WERI-Rb-1 (cell line): Measurements from ENCODE around the gene DCTN5.
A peak's percentile ranks its signal among the peaks of the same experiment; 100 is the strongest.

ENCODE experiments used
- DNase-seq: peaks from one replicate; pipeline ENCODE4 v3.0.0-alpha.2; 2020
- H3K27ac ChIP-seq: fragments of 250-450 bp; sonication (Bioruptor Pico); 2 replicates; pipeline ENCODE4 v1.5.1; 2020; ENCODE audit warnings: mild to moderate bottlenecking, moderate library complexity
- H3K27me3 ChIP-seq: fragments of 250-450 bp; sonication (Bioruptor Pico); 2 replicates; pipeline ENCODE4 v1.5.1; 2021; ENCODE audit warnings: mild to moderate bottlenecking, low read depth, moderate library complexity; ENCODE audit not compliant: insufficient read depth, severe bottlenecking
- H3K36me3 ChIP-seq: fragments of 250-450 bp; sonication (Bioruptor Pico); 2 replicates; pipeline ENCODE4 v1.5.1; 2020; ENCODE audit warnings: mild to moderate bottlenecking, moderate library complexity
- H3K4me3 ChIP-seq: 2 replicates; pipeline ENCODE4 v1.5.1; 2011; ENCODE audit warnings: low read depth, mild to moderate bottlenecking, control low read depth, low read length
- H3K9me3 ChIP-seq: fragments of 250-450 bp; sonication (Bioruptor Pico); 2 replicates; pipeline ENCODE4 v1.5.1; 2021; ENCODE audit warnings: mild to moderate bottlenecking, moderate library complexity; ENCODE audit not compliant: severe bottlenecking
- TF ChIP-seq, protein P1 (sequence below): IDR thresholded peaks from 2 replicates; pipeline ENCODE4 v1.5.1; 2011; ENCODE audit warnings: low read depth, mild to moderate bottlenecking, control low read depth, inconsistent platforms, low read length

DCTN5 gene

GRCh38 chr16:23692190-23692837, 51.0 kb downstream of the DCTN5 start:
- Histone ChIP-seq H3K27me3 (no peaks in the 10 kb centered on the region), H3K9me3 (no peaks in the 10 kb centered on the region), H3K27ac (no peak overlapping the region), H3K4me3 (no peak overlapping the region), H3K36me3 (peaks cover 50% of the 10 kb centered on the region)
- TF ChIP-seq, protein P1, sequence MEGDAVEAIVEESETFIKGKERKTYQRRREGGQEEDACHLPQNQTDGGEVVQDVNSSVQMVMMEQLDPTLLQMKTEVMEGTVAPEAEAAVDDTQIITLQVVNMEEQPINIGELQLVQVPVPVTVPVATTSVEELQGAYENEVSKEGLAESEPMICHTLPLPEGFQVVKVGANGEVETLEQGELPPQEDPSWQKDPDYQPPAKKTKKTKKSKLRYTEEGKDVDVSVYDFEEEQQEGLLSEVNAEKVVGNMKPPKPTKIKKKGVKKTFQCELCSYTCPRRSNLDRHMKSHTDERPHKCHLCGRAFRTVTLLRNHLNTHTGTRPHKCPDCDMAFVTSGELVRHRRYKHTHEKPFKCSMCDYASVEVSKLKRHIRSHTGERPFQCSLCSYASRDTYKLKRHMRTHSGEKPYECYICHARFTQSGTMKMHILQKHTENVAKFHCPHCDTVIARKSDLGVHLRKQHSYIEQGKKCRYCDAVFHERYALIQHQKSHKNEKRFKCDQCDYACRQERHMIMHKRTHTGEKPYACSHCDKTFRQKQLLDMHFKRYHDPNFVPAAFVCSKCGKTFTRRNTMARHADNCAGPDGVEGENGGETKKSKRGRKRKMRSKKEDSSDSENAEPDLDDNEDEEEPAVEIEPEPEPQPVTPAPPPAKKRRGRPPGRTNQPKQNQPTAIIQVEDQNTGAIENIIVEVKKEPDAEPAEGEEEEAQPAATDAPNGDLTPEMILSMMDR = no peak
- DNase-seq = no peak

DNA sequence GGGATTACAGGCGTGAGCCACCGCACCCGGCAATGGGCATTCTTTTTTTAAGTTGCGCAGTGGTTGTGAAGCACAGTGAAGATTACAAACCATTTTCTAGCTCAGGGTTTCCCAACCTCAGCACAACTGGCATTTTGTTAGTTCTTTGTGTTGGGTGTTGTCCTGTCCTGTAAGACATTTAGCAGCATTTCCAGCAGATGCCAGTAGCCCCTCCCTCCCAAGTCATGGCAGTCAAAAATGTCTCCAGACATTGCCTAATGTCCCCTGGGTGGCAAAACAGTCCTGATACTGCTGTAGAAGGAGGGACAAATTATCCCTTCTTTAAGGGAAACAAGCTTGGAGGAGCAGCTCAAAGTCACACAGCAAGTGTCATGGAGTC, 53.0 kb downstream of the DCTN5 start:
- TF ChIP-seq, protein P1 = no peak
- H3K27ac ChIP-seq = no peak overlapping the region
- no peak overlapping the region for H3K4me3 ChIP-seq

DNA sequence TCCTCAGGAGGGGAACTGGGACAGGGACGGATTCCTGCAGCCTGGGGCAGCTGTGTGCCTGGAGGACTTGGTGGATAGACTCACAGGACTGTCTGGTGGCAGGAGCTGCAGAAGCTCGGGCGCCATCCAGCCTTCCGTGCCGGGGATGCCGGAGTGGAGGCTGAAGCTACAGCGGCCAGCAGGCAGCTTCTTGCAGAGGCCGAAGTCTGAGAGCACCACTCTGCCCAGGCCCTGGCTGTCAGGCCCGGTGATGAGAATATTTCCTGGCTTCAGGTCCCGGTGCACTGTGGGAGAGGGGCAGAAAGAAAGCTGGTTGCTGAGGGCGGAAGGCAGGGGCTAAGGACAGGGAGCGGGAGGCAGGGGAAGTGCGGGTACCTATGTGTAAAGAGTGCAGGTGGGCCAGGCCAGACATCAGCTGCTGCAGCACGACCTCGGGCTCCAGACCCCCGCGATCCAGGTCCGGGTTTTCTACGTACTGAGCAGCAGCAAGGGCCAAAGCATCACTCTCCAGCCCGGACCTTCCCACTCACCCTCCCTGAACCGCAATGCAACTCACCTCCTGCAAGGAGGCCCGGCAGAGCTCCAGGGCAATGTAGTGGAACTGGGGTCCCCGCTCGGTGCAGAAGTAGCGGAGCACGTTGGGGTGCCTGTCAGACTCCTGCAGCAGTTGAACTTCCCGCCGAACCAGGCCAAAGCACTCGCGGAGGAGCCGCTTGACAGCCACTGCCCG, 53.5 kb downstream of the DCTN5 start:
- Histone ChIP-seq H3K27me3 (no peaks in the 10 kb centered on the region), H3K4me3 (no peak overlapping the region), H3K9me3 (no peaks in the 10 kb centered on the region), H3K27ac (no peak overlapping the region), H3K36me3 (peaks cover 25% of the 10 kb centered on the region)
- peak; percentile 57 for DNase-seq
- TF ChIP-seq, protein P1 = no peak

More for the DNA sequence above, 53.0 kb downstream of the DCTN5 start:
- Histone ChIP-seq H3K27me3 (no peaks in the 10 kb centered on the region), H3K36me3 (peaks cover 31% of the 10 kb centered on the region), H3K9me3 (no peaks in the 10 kb centered on the region)
- no peak for DNase-seq

GRCh38 chr16:23695756-23696155, 54.5 kb downstream of the DCTN5 start:
- DNase-seq = no peak
- H3K4me3 ChIP-seq = no peak overlapping the region
- no peaks in the 10 kb centered on the region for H3K27me3 ChIP-seq
- H3K9me3 ChIP-seq = no peaks in the 10 kb centered on the region
- H3K36me3 ChIP-seq = peaks cover 16% of the 10 kb centered on the region
- TF ChIP-seq, protein P1 = no peak
- no peak overlapping the region for H3K27ac ChIP-seq

DNA sequence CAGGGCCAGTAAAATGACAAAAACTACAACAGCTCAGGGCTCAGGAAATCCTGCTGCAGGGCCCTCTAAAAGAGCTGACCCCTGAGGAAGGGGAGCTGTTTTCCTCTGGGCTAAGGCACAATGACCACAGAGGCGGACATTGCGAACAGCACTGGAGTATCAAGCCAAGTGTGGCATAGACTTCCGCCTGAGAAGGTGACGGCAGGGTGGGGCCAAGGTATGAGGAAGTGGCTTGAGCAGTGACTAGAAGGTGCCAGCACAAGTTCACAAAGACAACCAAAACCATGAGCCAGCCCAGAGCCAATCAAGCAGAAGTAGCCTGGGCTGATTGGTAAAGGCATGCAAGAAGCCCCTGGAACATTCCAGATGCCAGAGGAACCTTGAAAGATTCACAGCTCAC, 57.8 kb downstream of the DCTN5 start:
- H3K27me3 ChIP-seq = no peaks in the 10 kb centered on the region
- H3K27ac ChIP-seq = no peak overlapping the region
- no peak overlapping the region for H3K4me3 ChIP-seq
- DNase-seq = no peak
- H3K9me3 ChIP-seq = peaks cover 6% of the 10 kb centered on the region
- no peaks in the 10 kb centered on the region for H3K36me3 ChIP-seq
- TF ChIP-seq, protein P1 = no peak
